ENCODE data around the gene RAB6A.
A peak's percentile ranks its signal among the peaks of the same experiment; 100 is the strongest.

RAB6A gene

GRCh38 chr11:73625696-73626318, 135.1 kb downstream of the RAB6A start:
- ChIA-PET CTCF (interaction anchor here (0.5 to 3.6 kb wide), 21 partner anchors 9 to 585 kb away, joined by 3 to 35 read pairs (median 5); no protein-coding TSS in a partner anchor), POLR2A (ENCODE audit: low non-redundant PET) (no interaction called here)
- TF ChIP-seq CTCF (conservative IDR thresholded peaks at IDR 0.05; ENCODE audit: low read depth) = peak; percentile 89
- H3K27ac ChIP-seq = no peak overlapping the region
- DNase-seq (ENCODE audit: low spot score) = peak; percentile 88

Measured in RWPE1 (cell line).